SU-DHL-6 (cell line): Measurements from ENCODE around the gene CGB5.

ENCODE experiments used
- H2AFZ ChIP-seq: fragments of 200-600 bp; sonication (generic); 2 replicates; pipeline ENCODE4 v1.6.1; 2014; ENCODE audit warnings: low read depth, mild to moderate bottlenecking, moderate library complexity, mixed read lengths, antibody characterized with exemption, low read length; ENCODE audit not compliant: severe bottlenecking
- H3F3A ChIP-seq: fragments of 200-600 bp; shearing (Covaris generic); 2 replicates; pipeline ENCODE4 v1.6.0; 2016; ENCODE audit warnings: antibody characterized with exemption, mild to moderate bottlenecking; ENCODE audit not compliant: insufficient read depth
- H3K27ac ChIP-seq: fragments of 200-600 bp; sonication (generic); 2 replicates; pipeline ENCODE4 v1.5.1; 2016; ENCODE audit warnings: low read depth, mild to moderate bottlenecking, low read length, moderate library complexity, mixed read lengths
- H3K27me3 ChIP-seq: fragments of 200-600 bp; sonication (generic), shearing (Covaris generic); 2 replicates; pipeline ENCODE4 v1.6.0; 2014; ENCODE audit warnings: mild to moderate bottlenecking, low read length
- H3K36me3 ChIP-seq: fragments of 200-600 bp; sonication (generic); 2 replicates; pipeline ENCODE4 v1.6.1; 2014; ENCODE audit warnings: mild to moderate bottlenecking, low read length, mixed read lengths
- H3K4me2 ChIP-seq: fragments of 300-600, 200-600 bp; shearing (Covaris generic), sonication (generic); 2 replicates; pipeline ENCODE4 v1.6.0; 2014; ENCODE audit warnings: low read length, low read depth, mild to moderate bottlenecking; ENCODE audit not compliant: poor library complexity, severe bottlenecking
- H3K4me3 ChIP-seq: fragments of 200-600 bp; sonication (generic); 2 replicates; pipeline ENCODE4 v1.5.1; 2014; ENCODE audit warnings: antibody characterized with exemption, low read length, mild to moderate bottlenecking, mixed read lengths; ENCODE audit not compliant: insufficient read depth, poor library complexity, severe bottlenecking
- H3K79me2 ChIP-seq: fragments of 200-600 bp; sonication (generic); 2 replicates; pipeline ENCODE4 v1.6.1; 2014; ENCODE audit warnings: mild to moderate bottlenecking, low read length, moderate library complexity; ENCODE audit not compliant: insufficient read depth
- H3K9ac ChIP-seq: fragments of 200-600 bp; sonication (generic); 2 replicates; pipeline ENCODE4 v1.7.0; 2014; ENCODE audit warnings: mild to moderate bottlenecking, low read length
- H3K9me2 ChIP-seq: fragments of 200-600 bp; sonication (generic); replicated peaks from 2 replicates; pipeline ENCODE4 v1.6.1; 2014; ENCODE audit warnings: low read length; ENCODE audit not compliant: insufficient read depth
- H3K9me3 ChIP-seq: fragments of 200-600 bp; sonication (generic); 2 replicates; pipeline ENCODE4 v1.6.1; 2014; ENCODE audit warnings: low read length, mixed read lengths; ENCODE audit not compliant: insufficient read depth
- H4K20me1 ChIP-seq: fragments of 200-600 bp; sonication (generic); 2 replicates; pipeline ENCODE4 v1.6.1; 2014; ENCODE audit warnings: low read depth, mild to moderate bottlenecking, antibody characterized with exemption, low read length, moderate library complexity, mixed read lengths
- EZH2phosphoT487 ChIP-seq: fragments of 200-600 bp; sonication (generic), shearing (Covaris generic); conservative IDR thresholded peaks from 2 replicates; pipeline ENCODE4 v1.6.1; 2018; ENCODE audit warnings: mild to moderate bottlenecking, antibody characterized with exemption, low read length, moderate library complexity, mixed read lengths
- TF ChIP-seq, protein P1 (sequence below): fragments of 200-600 bp; sonication (generic); IDR thresholded peaks from one replicate; pipeline ENCODE4 v1.5.1; 2017; ENCODE audit warnings: antibody characterized with exemption, mild to moderate bottlenecking, low read length, moderate library complexity; ENCODE audit not compliant: insufficient read depth, poor library complexity, severe bottlenecking

CGB5 gene

GRCh38 chr19:49004133-49004532 is 39.5 kb upstream of the CGB5 start:
- H3K9me3 ChIP-seq, result no peaks in the 10 kb centered on the region
- H3K9ac ChIP-seq, result no peak overlapping the region
- no peak overlapping the region for H3K4me2 ChIP-seq
- H3F3A ChIP-seq, result no peaks in the 10 kb centered on the region
- 0 out of 2 replicates have a peak, but pooled peaks cover 4% of the 10 kb centered on the region for H3K79me2 ChIP-seq
- no peaks in the 10 kb centered on the region for H4K20me1 ChIP-seq
- H3K27ac ChIP-seq, result no peak overlapping the region
- H3K9me2 ChIP-seq, result no peaks in the 10 kb centered on the region
- H3K27me3 ChIP-seq, result no peaks in the 10 kb centered on the region
- no peaks in the 10 kb centered on the region; the same call in 1 of the 2 replicates for H3K36me3 ChIP-seq
- H2AFZ ChIP-seq, result no peak overlapping the region
- no peak for TF ChIP-seq EZH2phosphoT487
- TF ChIP-seq, protein P1, sequence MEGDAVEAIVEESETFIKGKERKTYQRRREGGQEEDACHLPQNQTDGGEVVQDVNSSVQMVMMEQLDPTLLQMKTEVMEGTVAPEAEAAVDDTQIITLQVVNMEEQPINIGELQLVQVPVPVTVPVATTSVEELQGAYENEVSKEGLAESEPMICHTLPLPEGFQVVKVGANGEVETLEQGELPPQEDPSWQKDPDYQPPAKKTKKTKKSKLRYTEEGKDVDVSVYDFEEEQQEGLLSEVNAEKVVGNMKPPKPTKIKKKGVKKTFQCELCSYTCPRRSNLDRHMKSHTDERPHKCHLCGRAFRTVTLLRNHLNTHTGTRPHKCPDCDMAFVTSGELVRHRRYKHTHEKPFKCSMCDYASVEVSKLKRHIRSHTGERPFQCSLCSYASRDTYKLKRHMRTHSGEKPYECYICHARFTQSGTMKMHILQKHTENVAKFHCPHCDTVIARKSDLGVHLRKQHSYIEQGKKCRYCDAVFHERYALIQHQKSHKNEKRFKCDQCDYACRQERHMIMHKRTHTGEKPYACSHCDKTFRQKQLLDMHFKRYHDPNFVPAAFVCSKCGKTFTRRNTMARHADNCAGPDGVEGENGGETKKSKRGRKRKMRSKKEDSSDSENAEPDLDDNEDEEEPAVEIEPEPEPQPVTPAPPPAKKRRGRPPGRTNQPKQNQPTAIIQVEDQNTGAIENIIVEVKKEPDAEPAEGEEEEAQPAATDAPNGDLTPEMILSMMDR, result no peak
- H3K4me3 ChIP-seq, result no peak overlapping the region

DNA sequence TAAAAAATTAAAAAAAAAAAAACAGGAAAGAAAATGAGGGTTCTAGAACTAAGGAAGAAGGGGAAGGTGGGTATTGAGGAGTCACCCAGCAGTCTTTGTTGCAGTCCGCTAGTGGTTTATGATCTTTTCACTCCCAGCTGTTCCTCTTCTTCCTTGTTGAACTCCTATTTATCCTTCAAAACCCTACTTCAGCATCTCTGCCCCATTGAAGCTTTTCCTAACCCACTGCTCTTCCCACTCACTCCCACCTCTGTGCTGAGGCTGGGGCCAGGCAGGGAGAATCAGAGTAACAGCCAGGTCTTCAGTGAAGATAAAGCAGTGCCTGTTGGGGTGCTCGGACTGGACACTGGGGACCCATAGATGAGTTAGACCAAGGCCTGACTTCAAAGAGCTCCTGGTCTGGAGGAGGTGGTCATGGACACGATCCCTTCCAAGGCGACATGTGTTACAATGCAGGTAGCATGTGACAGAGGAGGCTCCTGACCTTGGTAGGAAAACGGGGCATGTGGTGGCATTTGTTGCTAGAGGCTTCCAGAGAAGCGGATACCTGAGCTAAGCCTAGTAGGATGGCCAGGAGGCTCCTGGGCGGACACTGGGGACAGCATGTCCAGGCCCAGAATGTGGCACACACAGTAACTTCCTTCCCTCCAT is 38.6 kb upstream of the CGB5 start:
- Histone ChIP-seq H3K36me3 (no peaks in the 10 kb centered on the region; the same call in 1 of the 2 replicates), H3K4me2 (no peak overlapping the region)

GRCh38 chr19:49006905-49007304 is 36.7 kb upstream of the CGB5 start:
- H3K36me3 ChIP-seq, result no peaks in the 10 kb centered on the region; the same call in 1 of the 2 replicates
- H3K9ac ChIP-seq, result no peak overlapping the region
- no peak overlapping the region for H2AFZ ChIP-seq
- H3K27me3 ChIP-seq, result no peaks in the 10 kb centered on the region
- no peaks in the 10 kb centered on the region for H3F3A ChIP-seq
- no peak overlapping the region for H3K4me2 ChIP-seq
- no peaks in the 10 kb centered on the region for H3K9me3 ChIP-seq
- no peak overlapping the region for H3K4me3 ChIP-seq
- H3K9me2 ChIP-seq, result no peaks in the 10 kb centered on the region
- TF ChIP-seq EZH2phosphoT487, result no peak
- TF ChIP-seq, protein P1, result no peak
- no peaks in the 10 kb centered on the region for H3K79me2 ChIP-seq
- H4K20me1 ChIP-seq, result no peaks in the 10 kb centered on the region
- H3K27ac ChIP-seq, result no peak overlapping the region

More for the DNA sequence above, 38.6 kb upstream of the CGB5 start:
- 0 out of 2 replicates have a peak, but pooled peaks cover under 1% of the 10 kb centered on the region for H3K79me2 ChIP-seq
- no peak overlapping the region for H2AFZ ChIP-seq
- H4K20me1 ChIP-seq, result no peaks in the 10 kb centered on the region
- no peak overlapping the region for H3K9ac ChIP-seq
- no peak for TF ChIP-seq EZH2phosphoT487
- TF ChIP-seq, protein P1, result no peak
- H3F3A ChIP-seq, result no peaks in the 10 kb centered on the region
- no peak overlapping the region for H3K27ac ChIP-seq
- no peaks in the 10 kb centered on the region for H3K27me3 ChIP-seq
- H3K9me3 ChIP-seq, result no peaks in the 10 kb centered on the region
- no peak overlapping the region for H3K4me3 ChIP-seq
- H3K9me2 ChIP-seq, result no peaks in the 10 kb centered on the region
